ENCODE results near the gene UNK.

GRCh38 chr17:75832164-75832651 is 47.6 kb downstream of the UNK start:
- TF ChIP-seq POLR2A (IDR thresholded peaks at IDR 0.05) (no peak), CTCF (IDR thresholded peaks at IDR 0.05) (no peak)
